Caco-2 (cell line): ENCODE measurements around the gene ASRGL1. TPM values are rescaled to one million over a fixed set of nuclear protein-coding genes. Genes with fewer than 3 reads are reported as not detected.

Experiments
- BruUV-seq: library from RNA; stranded (reverse); fragments of 400-500 nt; replicated peaks from 2 replicates; lab custom pipeline; 2021; lab: Mats Ljungman, UMichigan
- CTCF ChIA-PET: fragments of 300-600 bp; sonication (Branson Sonifier 250); formaldehyde crosslinking; loops from one replicate; lab custom pipeline; 2022; ENCODE audit warnings: antibody characterized with exemption; lab: Charles Lee
- POLR2A ChIA-PET: fragments of 300-600 bp; sonication (Branson Sonifier 250); formaldehyde crosslinking; loops from one replicate; lab custom pipeline; 2022; ENCODE audit warnings: antibody characterized with exemption; lab: Charles Lee
- DNase-seq, 2 experiments: peaks; one replicate each; pipeline versions ENCODE4 v3.0.0 to v3.0.0-alpha.2; 2020 to 2022
- H3K27me3 ChIP-seq: replicated peaks from 2 replicates; pipeline ENCODE4 v1.6.0; 2011; ENCODE audit warnings: low read length; ENCODE audit not compliant: control insufficient read depth, insufficient read depth
- H3K36me3 ChIP-seq: 2 replicates; pipeline ENCODE4 v1.5.1; 2011; ENCODE audit warnings: low read length; ENCODE audit not compliant: control insufficient read depth, insufficient read depth
- H3K4me1 ChIP-seq: fragments of 250-450 bp; sonication (Bioruptor Pico); 2 replicates; pipeline ENCODE4 v1.5.1; 2020; ENCODE audit warnings: mild to moderate bottlenecking
- H3K4me3 ChIP-seq: 2 replicates; pipeline ENCODE4 v1.5.1; 2011; ENCODE audit warnings: low read depth, mild to moderate bottlenecking, control low read depth, low read length
- H3K9me3 ChIP-seq: fragments of 250-450 bp; sonication (Bioruptor Pico); 2 replicates; pipeline ENCODE4 v1.5.1; 2020; ENCODE audit warnings: mild to moderate bottlenecking, moderate library complexity
- H3K27ac Mint-ChIP-seq: one replicate; pipeline ENCODE4 v1.8.0; 2022; ENCODE audit warnings: mixed read lengths; ENCODE audit not compliant: unreplicated experiment
- H3K27me3 Mint-ChIP-seq: one replicate; pipeline ENCODE4 v1.8.0; 2022; ENCODE audit warnings: mixed read lengths; ENCODE audit not compliant: insufficient read depth, unreplicated experiment
- H3K36me3 Mint-ChIP-seq: one replicate; pipeline ENCODE4 v1.8.0; 2022; ENCODE audit warnings: mild to moderate bottlenecking, mixed read lengths; ENCODE audit not compliant: insufficient read depth, unreplicated experiment
- H3K4me1 Mint-ChIP-seq: one replicate; pipeline ENCODE4 v1.8.0; 2022; ENCODE audit warnings: low read depth, mixed read lengths; ENCODE audit not compliant: unreplicated experiment
- H3K4me3 Mint-ChIP-seq: one replicate; pipeline ENCODE4 v1.8.0; 2022; ENCODE audit warnings: mild to moderate bottlenecking, moderate library complexity, mixed read lengths; ENCODE audit not compliant: unreplicated experiment
- H3K9me3 Mint-ChIP-seq: one replicate; pipeline ENCODE4 v1.8.0; 2022; ENCODE audit warnings: mixed read lengths; ENCODE audit not compliant: unreplicated experiment
- CTCF ChIP-seq, 2 experiments: fragments of 200-600 bp in 1 of 2; IDR thresholded peaks; 1 replicate in 1 of 2; 2 replicates in 1 of 2; pipeline versions ENCODE4 v1.5.1 to v1.8.0; 2011 to 2022; ENCODE audit warnings: antibody characterized with exemption in 1 of 2, control low read depth in 1 of 2, inconsistent platforms in 1 of 2, low read depth in 1 of 2, low read length in 1 of 2, mild to moderate bottlenecking in 1 of 2, moderate library complexity in 1 of 2; ENCODE audit not compliant: insufficient read depth in 1 of 2, severe bottlenecking in 1 of 2, unreplicated experiment in 1 of 2
- intact Hi-C: fragments of 100-400 bp; cut with micrococcal nuclease; formaldehyde crosslinking; loops from one replicate; pipeline ENCODE4 v1.10.0; 2022; ENCODE audit not compliant: unreplicated experiment
- total RNA-seq: library from RNA; stranded (reverse); gene quantifications from 2 replicates; pipeline ENCODE4 v1.2.3, GENCODE V29; 2022

Gene ASRGL1
- total RNA-seq, 1 experiment from 2014 or later: 41.1 TPM

- ChIA-PET POLR2A (no interaction called here), CTCF (no interaction called here)
- H3K9me3 Mint-ChIP-seq: no peaks in the 10 kb centered on the region
- Histone ChIP-seq H3K4me3 (no peak overlapping the region), H3K36me3 (no peaks in the 10 kb centered on the region), H3K9me3 (no peaks in the 10 kb centered on the region), H3K4me1 (peaks cover 10% of the 10 kb centered on the region; the same call in 1 of the 2 replicates), H3K27me3 (no peaks in the 10 kb centered on the region)
- H3K27me3 Mint-ChIP-seq: no peaks in the 10 kb centered on the region
- peak overlapping the region; percentile 32 for H3K27ac Mint-ChIP-seq
- no peak for TF ChIP-seq CTCF (IDR thresholded peaks at IDR 0.05; ENCODE audit: insufficient read depth in 1 of 2, low read depth in 1 of 2, low read length in 1 of 2, severe bottlenecking in 1 of 2, unreplicated experiment in 1 of 2)
- no TSS peak for BruUV-seq
- H3K36me3 Mint-ChIP-seq: peaks cover 6% of the 10 kb centered on the region
- H3K4me1 Mint-ChIP-seq: no peaks in the 10 kb centered on the region
- intact Hi-C loops: no loop called here
- no peak overlapping the region for H3K4me3 Mint-ChIP-seq
- DNase-seq: no peak
These were observed 51.8 kb downstream of the ASRGL1 start for GRCh38 chr11:62388999-62389398.

DNA sequence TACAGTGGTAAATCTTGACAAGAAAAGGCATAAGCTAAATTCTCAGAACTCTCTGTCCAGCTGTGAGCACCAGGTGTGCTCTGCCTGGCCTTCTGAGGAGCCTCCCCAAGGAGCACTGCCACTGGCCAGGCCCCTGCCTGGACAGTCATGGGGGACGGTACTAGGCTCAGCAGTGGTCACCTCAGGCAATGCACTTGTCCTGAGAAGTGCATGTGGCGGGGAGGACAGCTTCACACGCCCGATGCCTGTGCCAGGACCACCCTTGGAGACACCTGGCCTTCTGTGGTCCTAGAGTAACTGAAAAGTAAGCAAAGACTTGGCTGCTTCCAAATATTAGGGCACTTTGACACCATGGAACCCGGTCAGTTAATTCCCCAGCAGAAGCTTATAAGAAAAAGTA is 53.0 kb downstream of the ASRGL1 start:
- Histone ChIP-seq H3K36me3 (no peaks in the 10 kb centered on the region), H3K4me1 (peaks cover 19% of the 10 kb centered on the region), H3K27me3 (no peaks in the 10 kb centered on the region), H3K9me3 (no peaks in the 10 kb centered on the region), H3K4me3 (no peak overlapping the region)
- Mint-ChIP-seq H3K4me3 (no peak overlapping the region), H3K27me3 (no peaks in the 10 kb centered on the region), H3K36me3 (peaks cover 2% of the 10 kb centered on the region), H3K27ac (no peak overlapping the region), H3K9me3 (no peaks in the 10 kb centered on the region), H3K4me1 (peaks cover 8% of the 10 kb centered on the region)
- ChIA-PET POLR2A (interaction anchor here (0.8 kb wide), 2 partner anchors 184 to 221 kb away, joined by 3 to 5 read pairs; partner anchors contain the start of gene EEF1G), CTCF (interaction anchor here (1.0 kb wide), 1 partner anchor 50 kb away, joined by 3 read pairs; no protein-coding TSS in a partner anchor)
- TF ChIP-seq CTCF (IDR thresholded peaks at IDR 0.05; ENCODE audit: insufficient read depth in 1 of 2, low read depth in 1 of 2, low read length in 1 of 2, severe bottlenecking in 1 of 2, unreplicated experiment in 1 of 2): no peak
- BruUV-seq: no TSS peak
- no peak for DNase-seq
- intact Hi-C loops: loop anchor here (10.0 kb wide), 1 partner anchor 285 kb away; the partner anchor contains the start of genes LBHD1, UBXN1 and UQCC3

DNA sequence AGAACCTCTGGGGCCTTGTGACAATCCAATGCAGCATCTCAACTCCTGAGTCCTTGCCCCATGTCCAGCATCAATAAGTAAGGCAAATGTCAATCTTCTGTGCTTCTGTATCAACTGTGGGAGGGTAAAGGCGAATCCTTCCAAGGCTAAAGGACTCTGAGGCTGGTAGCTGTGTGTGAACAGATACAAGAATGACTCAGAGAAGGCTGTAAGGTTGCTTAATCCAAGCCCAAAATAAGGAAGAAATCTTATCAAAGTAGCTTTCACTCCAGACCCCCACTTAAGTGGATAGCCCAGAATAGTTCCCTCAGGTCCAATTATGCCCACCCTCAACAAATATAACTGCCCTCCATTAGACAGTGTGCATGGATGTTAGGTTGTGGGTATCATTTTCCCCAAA is 53.5 kb downstream of the ASRGL1 start:
- ChIA-PET CTCF (interaction anchor here (1.0 kb wide), 1 partner anchor 50 kb away, joined by 3 read pairs; no protein-coding TSS in a partner anchor), POLR2A (interaction anchor here (0.8 kb wide), 1 partner anchor 221 kb away, joined by 3 read pairs; no protein-coding TSS in a partner anchor)
- no peaks in the 10 kb centered on the region for H3K36me3 Mint-ChIP-seq
- no peaks in the 10 kb centered on the region for H3K9me3 ChIP-seq
- H3K9me3 Mint-ChIP-seq: no peaks in the 10 kb centered on the region
- no peaks in the 10 kb centered on the region for H3K27me3 Mint-ChIP-seq
- H3K36me3 ChIP-seq: no peaks in the 10 kb centered on the region
- no peak for TF ChIP-seq CTCF (IDR thresholded peaks at IDR 0.05; ENCODE audit: insufficient read depth in 1 of 2, low read depth in 1 of 2, low read length in 1 of 2, severe bottlenecking in 1 of 2, unreplicated experiment in 1 of 2)
- H3K4me3 ChIP-seq: no peak overlapping the region
- no peaks in the 10 kb centered on the region for H3K27me3 ChIP-seq
- H3K4me1 Mint-ChIP-seq: peaks cover 12% of the 10 kb centered on the region
- BruUV-seq: no TSS peak
- peaks cover 22% of the 10 kb centered on the region for H3K4me1 ChIP-seq
- DNase-seq: no peak
- H3K27ac Mint-ChIP-seq: no peak overlapping the region
- H3K4me3 Mint-ChIP-seq: no peak overlapping the region
- intact Hi-C loops: loop anchor here (10.0 kb wide), 1 partner anchor 284 kb away; the partner anchor contains the start of genes LBHD1, UBXN1 and UQCC3
